OCI-LY1 (cell line): Measurements from ENCODE around the gene CYP4F12.

Source experiments
- H2AFZ ChIP-seq: fragments of 200-600 bp; sonication (generic), shearing (Covaris generic); 2 replicates; pipeline ENCODE4 v1.6.0; 2014; ENCODE audit warnings: antibody characterized with exemption, mild to moderate bottlenecking, low read length
- H3F3A ChIP-seq: fragments of 200-600 bp; sonication (generic), shearing (Covaris generic); 2 replicates; pipeline ENCODE4 v1.6.0; 2014; ENCODE audit warnings: mild to moderate bottlenecking, antibody characterized with exemption, low read length, moderate library complexity; ENCODE audit not compliant: insufficient read depth
- H3K27ac ChIP-seq: fragments of 200-600 bp; sonication (generic); 2 replicates; pipeline ENCODE4 v1.5.1; 2014; ENCODE audit warnings: low read length, mixed run types, mild to moderate bottlenecking, low read depth; ENCODE audit not compliant: poor library complexity, severe bottlenecking
- H3K27me3 ChIP-seq: fragments of 200-600 bp; sonication (generic); 2 replicates; pipeline ENCODE4 v1.6.0; 2014; ENCODE audit warnings: antibody characterized with exemption, mild to moderate bottlenecking, low read length, moderate library complexity; ENCODE audit not compliant: insufficient read depth
- H3K36me3 ChIP-seq: fragments of 200-600 bp; sonication (generic); 2 replicates; pipeline ENCODE4 v1.6.1; 2014; ENCODE audit warnings: mild to moderate bottlenecking, antibody characterized with exemption, low read length, moderate library complexity, mixed read lengths; ENCODE audit not compliant: insufficient read depth
- H3K4me1 ChIP-seq: fragments of 200-600 bp; sonication (generic); 2 replicates; pipeline ENCODE4 v1.5.1; 2014; ENCODE audit warnings: mild to moderate bottlenecking, low read length, moderate library complexity; ENCODE audit not compliant: insufficient read depth, severe bottlenecking
- H3K4me2 ChIP-seq: fragments of 200-600 bp; sonication (generic), shearing (Covaris generic); 2 replicates; pipeline ENCODE4 v1.6.1; 2014; ENCODE audit warnings: low read length
- H3K4me3 ChIP-seq: fragments of 200-600 bp; sonication (generic); 2 replicates; pipeline ENCODE4 v1.5.1; 2014; ENCODE audit warnings: low read length, low read depth, mild to moderate bottlenecking, mixed read lengths; ENCODE audit not compliant: poor library complexity, severe bottlenecking
- H3K79me2 ChIP-seq: fragments of 200-600 bp; shearing (Covaris generic); 2 replicates; pipeline ENCODE4 v1.6.1; 2016; ENCODE audit warnings: mixed run types, low read length, mixed read lengths; ENCODE audit not compliant: insufficient read depth
- H3K9ac ChIP-seq: fragments of 200-600 bp; sonication (generic), shearing (Covaris generic); 2 replicates; pipeline ENCODE4 v1.6.1; 2014; ENCODE audit warnings: mild to moderate bottlenecking, low read length, mixed read lengths
- H3K9me2 ChIP-seq: fragments of 200-600 bp; sonication (generic), shearing (Covaris generic); 2 replicates; pipeline ENCODE4 v1.6.1; 2014; ENCODE audit warnings: low read depth, mild to moderate bottlenecking, low read length, mixed read lengths
- H3K9me3 ChIP-seq: fragments of 200-600 bp; shearing (Covaris generic); 2 replicates; pipeline ENCODE4 v1.6.1; 2014; ENCODE audit warnings: low read length, mixed read lengths
- H4K20me1 ChIP-seq: fragments of 200-600 bp; sonication (generic), shearing (Covaris generic); 2 replicates; pipeline ENCODE4 v1.6.0; 2016; ENCODE audit warnings: mild to moderate bottlenecking, low read length; ENCODE audit not compliant: insufficient read depth
- CTCF ChIP-seq: fragments of 200-600 bp; sonication (generic), shearing (Covaris generic); IDR thresholded peaks from 2 replicates; pipeline ENCODE4 v1.5.1; 2017; ENCODE audit warnings: mild to moderate bottlenecking, antibody characterized with exemption, low read length, moderate library complexity, mixed read lengths
- EZH2 ChIP-seq: fragments of 200-600 bp; sonication (generic), shearing (Covaris generic); IDR thresholded peaks from 2 replicates; pipeline ENCODE4 v1.8.0; 2017; ENCODE audit warnings: borderline replicate concordance, mixed run types, mild to moderate bottlenecking, antibody characterized with exemption, low read length, moderate library complexity, mixed read lengths

Gene CYP4F12

GRCh38 chr19:15680478-15681322 is 7.8 kb downstream of the CYP4F12 start:
- Histone ChIP-seq H3K27me3 (no peaks in the 10 kb centered on the region), H3K4me3 (no peak overlapping the region), H3K9ac (no peak overlapping the region), H3K36me3 (no peaks in the 10 kb centered on the region), H3K79me2 (no peaks in the 10 kb centered on the region), H3K9me3 (no peaks in the 10 kb centered on the region), H3K4me1 (no peaks in the 10 kb centered on the region), H3K9me2 (no peaks in the 10 kb centered on the region), H4K20me1 (no peaks in the 10 kb centered on the region), H3K27ac (no peak overlapping the region), H2AFZ (no peak overlapping the region), H3F3A (no peaks in the 10 kb centered on the region), H3K4me2 (no peak overlapping the region)
- TF ChIP-seq CTCF (no peak), EZH2 (no peak)

DNA sequence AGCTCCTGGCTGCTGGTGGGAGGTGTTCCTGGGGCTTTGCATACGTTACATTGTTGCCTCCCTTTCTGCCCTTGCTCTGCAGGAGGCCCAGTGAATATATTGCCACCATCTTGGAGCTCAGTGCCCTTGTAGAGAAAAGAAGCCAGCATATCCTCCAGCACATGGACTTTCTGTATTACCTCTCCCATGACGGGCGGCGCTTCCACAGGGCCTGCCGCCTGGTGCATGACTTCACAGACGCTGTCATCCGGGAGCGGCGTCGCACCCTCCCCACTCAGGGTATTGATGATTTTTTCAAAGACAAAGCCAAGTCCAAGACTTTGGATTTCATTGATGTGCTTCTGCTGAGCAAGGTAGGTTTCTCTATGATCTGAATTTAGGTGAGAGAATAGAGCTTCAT is 10.5 kb downstream of the CYP4F12 start:
- Histone ChIP-seq H3K27ac (no peak overlapping the region), H3K9me3 (no peaks in the 10 kb centered on the region), H3K4me1 (no peaks in the 10 kb centered on the region), H3K27me3 (no peaks in the 10 kb centered on the region), H2AFZ (no peak overlapping the region), H3K9me2 (no peaks in the 10 kb centered on the region), H4K20me1 (no peaks in the 10 kb centered on the region), H3K79me2 (no peaks in the 10 kb centered on the region), H3K9ac (no peak overlapping the region), H3K36me3 (no peaks in the 10 kb centered on the region), H3K4me3 (no peak overlapping the region), H3F3A (no peaks in the 10 kb centered on the region), H3K4me2 (no peak overlapping the region)
- TF ChIP-seq CTCF (no peak), EZH2 (no peak)

- TF ChIP-seq CTCF (no peak), EZH2 (no peak)
- no peak overlapping the region for H3K4me3 ChIP-seq
- no peaks in the 10 kb centered on the region for H3K4me1 ChIP-seq
- H3K27ac ChIP-seq: no peak overlapping the region
- no peaks in the 10 kb centered on the region for H3K36me3 ChIP-seq
- no peaks in the 10 kb centered on the region for H3F3A ChIP-seq
- H3K4me2 ChIP-seq: no peak overlapping the region
- H3K9me3 ChIP-seq: no peaks in the 10 kb centered on the region
- H3K9ac ChIP-seq: no peak overlapping the region
- no peak overlapping the region for H2AFZ ChIP-seq
- no peaks in the 10 kb centered on the region for H3K9me2 ChIP-seq
- no peaks in the 10 kb centered on the region for H3K79me2 ChIP-seq
- no peaks in the 10 kb centered on the region for H3K27me3 ChIP-seq
- H4K20me1 ChIP-seq: no peaks in the 10 kb centered on the region
Observed at GRCh38 chr19:15684828-15685227, 11.9 kb downstream of the CYP4F12 start.
